CD4-positive, alpha-beta T cell treated with Interleukin-15 for 1 hour (primary cell): ENCODE measurements around the gene RAB25.
"Not testable (repeated sequence)": the region's sequence is repeated elsewhere in the genome, so short reads cannot be mapped to it uniquely, and the experiment has no call there.

Experiments used
- DNase-seq: peaks from one replicate; pipeline ENCODE4 v3.0.0-alpha.2; 2020

Gene RAB25

GRCh38 chr1:156060937-156061636 lies at the start of gene RAB25:
RAB25 (plus strand) TSS chr1:156061160; CDS start chr1:156061401, 241 bp downstream.
- DNase-seq = no peak

- no peak for DNase-seq
Measured at GRCh38 chr1:156012051-156012817, 48.7 kb upstream of the RAB25 start.

- DNase-seq = no peak
Measured at GRCh38 chr1:156014829-156015228, 46.1 kb upstream of the RAB25 start.

DNA sequence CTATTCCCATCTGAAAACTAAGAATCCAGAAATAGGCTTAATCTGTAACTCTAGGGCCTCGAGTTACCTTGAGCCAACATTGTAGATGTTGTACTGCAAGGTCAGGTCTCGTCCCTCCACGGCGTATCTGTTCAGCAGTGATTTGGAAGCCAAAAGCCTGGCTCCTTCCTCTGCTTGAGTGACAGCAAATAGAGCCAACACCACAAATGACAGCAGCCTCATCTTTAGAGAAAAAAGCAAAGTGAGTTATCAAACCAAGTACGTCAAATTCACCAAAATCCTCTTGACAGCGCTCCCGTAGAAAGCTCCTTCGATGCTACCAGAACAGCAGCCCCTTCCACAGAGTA lies 41.0 kb upstream of the RAB25 start:
- no peak for DNase-seq

DNA sequence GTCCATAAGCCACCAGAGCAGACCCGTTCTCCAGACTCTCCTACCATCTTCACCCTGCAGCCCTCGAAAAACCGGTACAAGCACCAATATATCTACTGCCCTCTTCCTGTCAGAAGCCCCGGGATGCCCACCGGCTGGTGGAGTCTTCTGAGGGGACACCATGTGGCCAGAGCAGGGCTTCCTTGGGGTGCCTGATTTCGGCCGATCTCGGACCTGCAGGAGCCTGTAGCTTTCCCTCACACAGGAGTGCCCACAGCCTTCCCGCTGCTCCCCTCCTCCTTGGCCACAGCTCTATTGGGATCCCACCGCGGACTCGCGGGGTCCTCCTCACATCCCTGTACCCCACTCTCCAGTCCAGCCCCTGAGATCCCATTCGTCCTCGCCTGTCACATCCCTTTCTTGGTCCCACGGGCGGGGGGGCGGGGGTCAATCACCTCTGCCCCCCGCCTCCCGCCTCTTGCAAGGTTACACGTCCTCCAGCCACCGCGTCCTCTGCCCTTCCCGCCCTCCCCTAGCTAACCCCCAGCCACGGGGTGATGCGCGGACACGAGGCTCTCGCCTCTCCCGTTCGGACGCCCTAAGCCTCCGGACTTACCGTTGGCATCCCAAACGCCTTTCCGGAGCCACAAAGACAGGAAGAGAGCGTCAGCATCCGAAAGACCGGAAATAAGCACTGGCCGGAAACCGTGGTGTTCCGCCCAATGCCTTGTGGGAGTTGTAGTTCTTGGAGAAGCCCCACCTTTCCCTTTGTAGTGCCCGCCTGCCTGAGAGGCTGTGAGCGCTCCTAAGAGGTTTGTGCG lies 40.5 kb upstream of the RAB25 start, which contains the start of gene SSR2:
SSR2 (minus strand) TSS at position 659 of the 800 bp plus-strand sequence. CDS start 784 bp downstream, outside the sequence.
- peak; percentile 88 for DNase-seq

- no peak for DNase-seq
Measured at GRCh38 chr1:156021093-156021428, 39.9 kb upstream of the RAB25 start.

DNA sequence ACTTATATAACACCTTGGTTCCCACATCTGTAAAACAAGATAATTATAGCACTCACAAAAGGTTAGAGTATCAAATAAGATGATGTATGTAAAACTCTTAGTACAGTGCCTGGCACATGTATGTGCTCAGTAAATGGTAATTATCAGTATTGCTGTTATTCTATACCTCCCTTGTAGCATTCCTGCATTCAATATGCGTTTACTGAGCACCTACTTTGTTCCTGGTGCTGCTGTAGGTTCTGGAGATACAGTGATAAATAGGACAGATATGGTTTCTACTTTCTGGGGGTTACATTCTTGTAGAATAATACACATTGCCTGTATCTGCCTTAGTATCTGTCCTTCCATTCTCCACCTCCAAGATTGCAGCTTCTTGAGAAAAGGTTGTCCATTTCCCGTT lies 39.0 kb upstream of the RAB25 start:
- DNase-seq = no peak

DNA sequence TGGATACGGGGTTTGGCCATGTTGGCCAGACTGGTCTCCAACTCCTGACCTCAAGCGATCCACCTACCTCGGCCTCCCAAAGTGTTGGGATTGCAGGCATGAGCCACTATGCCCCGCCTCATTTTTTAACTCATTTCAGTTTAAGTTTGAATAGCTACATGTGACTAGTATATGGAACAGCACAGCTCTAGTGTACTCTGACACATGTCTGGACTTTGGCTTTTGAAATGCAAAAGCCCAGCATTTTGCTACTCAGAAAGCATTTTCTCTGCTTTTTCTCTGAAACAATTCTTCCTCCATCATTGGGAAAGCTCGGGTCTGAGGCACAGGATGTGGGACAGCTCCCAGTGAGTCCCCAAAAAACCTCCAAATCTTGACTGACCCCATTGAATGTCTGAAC lies 36.2 kb upstream of the RAB25 start:
- DNase-seq = no peak

GRCh38 chr1:156025876-156026275 lies 35.1 kb upstream of the RAB25 start:
- DNase-seq = peak; percentile 28

DNA sequence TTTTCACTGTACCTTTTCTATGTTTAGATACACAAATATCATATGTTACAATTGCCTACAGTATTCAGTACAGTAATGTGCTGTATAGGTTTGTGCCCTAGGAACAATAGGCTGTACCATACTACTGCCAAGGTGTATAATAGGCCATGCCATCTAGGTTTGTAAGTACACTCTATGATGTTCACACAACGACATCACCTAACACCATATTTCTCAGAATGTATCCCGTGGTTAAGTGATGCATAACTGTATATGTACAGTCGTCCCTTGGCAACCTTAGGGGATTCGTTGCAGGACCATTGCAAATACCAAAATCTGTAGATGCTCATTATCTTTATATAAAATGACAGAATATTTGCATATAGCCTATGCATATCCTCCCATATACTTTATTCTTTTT lies 34.4 kb upstream of the RAB25 start:
- no peak for DNase-seq

- DNase-seq = no peak
Measured at GRCh38 chr1:156033011-156033410, 27.9 kb upstream of the RAB25 start.

DNA sequence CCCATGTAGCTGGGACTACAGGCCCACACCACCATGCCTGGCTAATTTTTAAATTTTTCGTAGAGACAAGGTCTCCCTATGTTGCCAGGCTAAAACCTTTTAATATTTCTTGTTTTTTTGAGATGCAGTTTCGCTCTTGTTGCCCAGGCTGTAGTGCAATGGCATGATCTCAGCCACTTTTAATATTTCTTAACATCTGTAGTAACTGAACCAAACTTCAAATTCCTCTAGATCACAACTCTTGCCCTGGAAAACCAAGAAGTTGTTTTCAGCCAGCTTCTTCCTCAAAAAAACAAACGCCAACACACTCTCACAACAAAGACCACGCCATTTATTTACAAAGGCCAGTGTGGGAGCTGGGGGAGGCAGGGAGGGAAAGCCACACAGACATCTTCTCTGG lies 26.0 kb upstream of the RAB25 start:
- not testable (repeated sequence) for DNase-seq

DNA sequence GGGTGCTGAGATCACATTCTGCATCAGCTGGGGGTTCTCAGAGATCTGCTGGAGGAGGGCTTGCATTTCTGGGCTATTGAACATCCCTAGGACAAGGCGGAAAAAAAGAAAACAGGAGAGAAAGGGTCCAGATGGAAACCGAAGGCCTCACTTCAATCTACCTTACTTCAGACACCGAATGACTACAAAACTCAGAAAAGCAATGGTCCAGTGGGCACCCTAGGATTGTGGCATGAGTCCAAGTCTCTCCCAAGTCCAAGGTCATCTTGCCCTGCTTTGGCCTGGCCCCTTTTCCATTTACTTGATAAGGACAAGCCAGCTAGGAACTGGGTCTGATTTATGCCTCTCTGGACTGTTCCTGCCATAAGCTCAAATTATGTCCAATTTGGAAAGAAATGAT lies 18.1 kb upstream of the RAB25 start:
- DNase-seq = no peak

DNA sequence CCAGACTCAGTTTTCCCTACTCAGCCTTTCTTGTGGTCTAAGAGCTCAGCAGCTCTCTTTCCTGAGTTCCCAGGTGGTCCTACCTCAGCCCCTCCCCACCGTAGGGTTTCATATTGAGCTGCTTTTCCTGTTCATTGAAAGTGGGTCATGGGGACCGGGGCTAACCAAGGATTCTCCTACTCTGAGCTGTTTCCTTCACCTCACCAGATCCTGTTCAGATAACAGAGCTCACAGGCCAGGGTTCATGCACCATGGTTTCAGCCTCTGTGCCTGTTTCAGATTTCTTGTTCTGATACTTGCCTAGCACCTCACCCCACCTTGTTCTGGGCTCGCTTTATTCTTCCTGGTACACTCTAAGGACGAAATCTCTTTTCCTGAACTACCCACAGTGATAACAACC lies 15.9 kb upstream of the RAB25 start:
- DNase-seq = no peak

DNA sequence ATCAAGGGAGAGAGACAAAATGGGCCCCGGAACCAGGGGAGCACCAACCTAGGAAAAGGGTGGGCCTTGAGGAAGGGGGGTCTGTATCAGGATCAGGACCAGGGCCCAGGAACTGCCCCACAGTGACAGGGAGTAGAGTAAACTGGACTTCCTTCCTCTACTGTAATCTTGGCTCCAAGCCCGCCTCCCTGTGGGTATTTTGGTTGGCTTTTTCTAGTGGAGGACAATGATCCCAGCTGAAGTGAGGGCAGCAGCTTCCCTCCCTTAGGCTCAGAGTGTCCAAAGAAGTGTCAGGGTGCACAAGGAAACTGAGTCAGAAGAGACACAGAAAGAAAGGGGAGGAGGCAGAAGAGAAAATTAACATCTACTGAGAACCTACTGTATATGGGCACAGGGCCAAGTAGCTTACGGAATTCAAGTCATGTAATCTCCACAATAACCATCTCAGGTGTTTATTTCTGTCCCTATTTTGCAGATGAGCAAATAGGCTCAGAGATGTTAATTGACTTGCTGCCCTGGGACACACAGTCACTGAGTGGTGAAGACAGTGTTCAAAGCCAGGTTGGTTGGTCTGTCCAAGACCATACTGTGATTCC lies 12.2 kb upstream of the RAB25 start:
- no peak for DNase-seq

GRCh38 chr1:156050376-156050775 lies 10.6 kb upstream of the RAB25 start:
- no peak for DNase-seq

DNA sequence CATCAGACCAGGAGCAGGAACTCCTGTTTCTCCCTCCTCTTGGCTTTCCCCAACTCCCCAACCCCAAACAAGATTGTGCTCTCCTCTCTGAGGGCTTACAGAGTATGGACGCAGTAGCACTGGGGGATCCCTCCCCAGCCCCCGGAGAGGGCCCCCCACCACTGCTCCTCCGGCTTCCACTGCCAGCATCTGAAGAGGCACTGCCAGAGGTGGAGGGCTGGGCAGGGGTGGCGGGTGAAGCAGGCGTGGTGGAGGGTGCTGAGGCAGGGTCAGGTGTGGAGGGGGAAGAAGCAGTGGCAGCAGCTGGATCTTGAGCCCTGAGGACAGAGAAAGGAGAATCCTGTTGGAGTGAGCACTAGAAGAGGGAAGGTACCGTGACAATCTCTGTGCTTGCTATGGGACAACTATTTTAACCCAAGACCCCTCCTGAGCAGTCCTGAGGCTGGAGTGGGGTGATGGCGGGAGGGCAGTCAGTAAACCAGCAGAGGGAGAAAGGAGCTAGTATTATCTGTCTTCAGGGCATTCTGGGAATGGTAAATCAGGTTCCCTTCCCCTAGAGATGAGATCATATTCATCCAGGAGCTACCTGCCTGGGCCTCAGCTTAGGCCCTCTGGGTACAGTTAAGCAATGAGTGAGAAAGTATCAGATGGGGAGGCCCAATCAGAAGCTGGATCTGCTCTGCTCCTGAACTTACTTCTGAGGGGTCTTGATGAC lies 9.8 kb upstream of the RAB25 start:
- DNase-seq = no peak

DNA sequence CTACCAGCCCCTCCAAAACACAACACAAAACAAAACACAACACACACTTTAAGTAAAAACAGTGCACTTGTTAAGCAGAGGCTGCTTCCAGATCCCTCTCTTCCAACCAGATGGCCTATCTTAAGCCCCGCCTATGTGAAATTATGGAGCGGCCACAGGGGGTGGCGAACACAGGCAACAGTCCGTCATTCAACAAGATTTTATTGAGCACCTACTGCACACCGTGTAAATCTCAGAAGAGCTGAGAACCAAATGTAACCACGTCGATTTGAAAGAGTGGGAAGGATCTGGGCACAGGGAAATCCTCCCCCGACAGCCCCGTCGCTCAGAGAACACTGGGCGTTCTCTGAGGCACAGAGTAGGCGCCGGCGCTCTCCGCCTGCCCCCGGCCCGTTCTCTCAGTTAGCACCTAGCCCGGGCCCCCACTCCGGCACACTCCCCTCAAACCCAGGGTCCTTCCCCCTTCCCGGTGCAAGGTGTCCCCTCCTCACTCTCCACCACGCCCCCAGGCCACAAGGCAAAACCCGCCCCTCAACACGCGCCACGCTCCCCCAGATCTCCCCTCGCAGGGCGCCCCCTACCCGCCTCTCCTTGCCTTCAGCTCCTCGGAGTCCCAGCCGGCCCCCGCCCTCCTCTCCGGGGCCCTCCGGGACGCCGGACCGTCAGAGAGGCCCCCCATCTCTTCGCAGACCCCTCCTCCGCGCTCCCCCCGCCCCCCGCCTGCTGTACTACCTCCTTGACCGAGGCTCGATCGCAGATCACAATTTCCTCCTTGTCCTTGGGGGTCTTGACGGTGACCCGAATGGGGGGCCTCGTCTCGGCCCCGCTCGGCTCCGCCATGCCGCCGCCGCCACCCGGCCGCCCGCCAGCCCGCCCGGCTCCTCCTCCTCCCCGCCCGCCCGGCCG lies 7.8 kb upstream of the RAB25 start:
- peak; percentile 72 for DNase-seq

DNA sequence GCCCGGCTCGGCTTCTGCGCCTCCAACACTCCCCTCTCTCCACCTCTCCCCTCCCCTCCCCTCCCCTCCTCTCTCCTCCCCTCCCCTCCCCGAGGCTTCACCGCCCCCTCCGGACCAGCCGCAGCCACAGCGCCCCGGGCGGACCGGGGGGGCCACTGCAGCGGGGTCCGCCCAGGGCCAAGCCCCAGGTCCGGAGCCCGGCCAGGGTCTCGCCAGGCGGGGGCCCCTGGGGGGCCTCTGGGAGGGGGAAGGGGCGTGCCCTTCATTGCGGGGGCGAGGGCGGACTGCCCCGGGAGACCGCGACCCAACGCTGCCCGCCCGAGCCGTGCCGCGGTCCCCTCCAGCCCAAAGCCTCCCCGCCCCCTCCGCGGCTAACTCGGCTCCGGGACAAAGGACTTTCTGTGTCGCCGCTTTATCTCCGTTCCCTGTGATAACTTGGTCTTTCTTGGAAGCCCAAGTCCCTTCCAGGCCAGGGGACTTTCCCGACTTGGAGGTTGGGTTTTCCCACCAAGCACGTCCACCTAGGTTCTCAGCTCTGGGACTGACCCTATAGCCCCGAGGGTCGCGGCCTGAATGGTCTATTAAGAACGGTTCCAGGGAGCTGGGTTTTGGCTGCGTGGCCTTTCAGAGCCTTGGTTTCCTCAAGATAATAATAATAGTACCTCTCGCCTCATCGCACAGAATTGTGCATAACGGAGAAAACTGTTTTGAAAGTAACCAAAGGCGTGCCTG lies 7.0 kb upstream of the RAB25 start, which contains the start of gene UBQLN4:
UBQLN4 (minus strand) TSS at position 31 of the 732 bp plus-strand sequence. CDS start 97 bp downstream, outside the sequence.
- peak; percentile 89 for DNase-seq

GRCh38 chr1:156054500-156055280 lies 6.3 kb upstream of the RAB25 start, which contains the start of gene LAMTOR2:
LAMTOR2 (plus strand) TSS chr1:156054782; CDS start chr1:156054890, 108 bp downstream.
- DNase-seq = peak; percentile 93
